Left ventricle myocardium inferior (tissue), 1 donor: Measurements from ENCODE around the gene PABPN1. TPM values are rescaled to one million over a fixed set of nuclear protein-coding genes. Genes with fewer than 3 reads are reported as not detected.

Source experiments
- DNase-seq: peaks from one replicate; pipeline ENCODE4 v3.0.0-alpha.2; 2020
- H3K27ac ChIP-seq: fragments of 200-600 bp; replicated peaks from 2 replicates; pipeline ENCODE4 v1.8.0; 2021
- H3K27me3 ChIP-seq: fragments of 200-600 bp; 2 replicates; pipeline ENCODE4 v1.8.0; 2021; ENCODE audit warnings: low read depth
- H3K36me3 ChIP-seq: fragments of 200-600 bp; 2 replicates; pipeline ENCODE4 v1.8.0; 2021
- H3K4me1 ChIP-seq: fragments of 200-600 bp; 2 replicates; pipeline ENCODE4 v1.8.0; 2021
- H3K4me3 ChIP-seq: fragments of 200-600 bp; 2 replicates; pipeline ENCODE4 v1.8.0; 2021; ENCODE audit warnings: mild to moderate bottlenecking, moderate library complexity
- H3K9me3 ChIP-seq: fragments of 200-600 bp; replicated peaks from 2 replicates; pipeline ENCODE4 v1.8.0; 2021
- intact Hi-C: fragments of 100-400 bp; cut with micrococcal nuclease; formaldehyde crosslinking; loops from one replicate; pipeline ENCODE4 v1.11.0; 2022
- total RNA-seq: library from RNA; stranded (reverse); fragmentation: NEBNext Ultra II Directional; extraction: Animal tissue kit (Norgen Biotek cat#: 25700); gene quantifications from one replicate; pipeline ENCODE4 v1.2.1, GENCODE V29; 2021
- TF ChIP-seq, protein P1 (sequence below): fragments of 200-600 bp; IDR thresholded peaks from 2 replicates; pipeline ENCODE4 v1.8.0; 2021; ENCODE audit warnings: antibody characterized with exemption, mild to moderate bottlenecking, borderline replicate concordance
- donor health status: DM: no; HTN: yes; CAD: no; lungs with severe emphysema.

PABPN1 gene
- total RNA-seq, 1 donor from 2014 or later, result 71.2 TPM

DNA sequence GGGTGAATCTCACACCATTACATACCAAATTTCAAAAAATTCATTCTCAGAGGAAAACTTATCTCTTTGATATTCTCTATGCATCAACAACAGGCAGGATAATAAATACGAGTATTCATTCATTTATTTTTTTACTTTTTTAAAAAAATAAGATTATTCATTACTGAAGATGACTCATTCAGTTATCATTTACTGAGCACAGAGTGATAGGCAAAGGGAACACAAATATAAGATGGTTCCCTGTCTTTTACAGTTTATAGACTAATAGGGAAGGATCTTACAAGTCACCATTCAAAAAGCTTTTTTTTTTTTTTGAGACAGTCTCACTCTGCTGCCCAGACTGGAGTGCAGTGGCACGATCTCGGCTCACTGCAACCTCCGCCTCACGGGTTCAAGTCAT, 5.0 kb upstream of the PABPN1 start:
- Histone ChIP-seq H3K36me3 (peaks cover under 1% of the 10 kb centered on the region), H3K27ac (no peak overlapping the region), H3K4me1 (peaks cover 6% of the 10 kb centered on the region), H3K27me3 (no peaks in the 10 kb centered on the region), H3K9me3 (no peaks in the 10 kb centered on the region), H3K4me3 (no peak overlapping the region)
- intact Hi-C loops, result no loop called here
- TF ChIP-seq, protein P1, sequence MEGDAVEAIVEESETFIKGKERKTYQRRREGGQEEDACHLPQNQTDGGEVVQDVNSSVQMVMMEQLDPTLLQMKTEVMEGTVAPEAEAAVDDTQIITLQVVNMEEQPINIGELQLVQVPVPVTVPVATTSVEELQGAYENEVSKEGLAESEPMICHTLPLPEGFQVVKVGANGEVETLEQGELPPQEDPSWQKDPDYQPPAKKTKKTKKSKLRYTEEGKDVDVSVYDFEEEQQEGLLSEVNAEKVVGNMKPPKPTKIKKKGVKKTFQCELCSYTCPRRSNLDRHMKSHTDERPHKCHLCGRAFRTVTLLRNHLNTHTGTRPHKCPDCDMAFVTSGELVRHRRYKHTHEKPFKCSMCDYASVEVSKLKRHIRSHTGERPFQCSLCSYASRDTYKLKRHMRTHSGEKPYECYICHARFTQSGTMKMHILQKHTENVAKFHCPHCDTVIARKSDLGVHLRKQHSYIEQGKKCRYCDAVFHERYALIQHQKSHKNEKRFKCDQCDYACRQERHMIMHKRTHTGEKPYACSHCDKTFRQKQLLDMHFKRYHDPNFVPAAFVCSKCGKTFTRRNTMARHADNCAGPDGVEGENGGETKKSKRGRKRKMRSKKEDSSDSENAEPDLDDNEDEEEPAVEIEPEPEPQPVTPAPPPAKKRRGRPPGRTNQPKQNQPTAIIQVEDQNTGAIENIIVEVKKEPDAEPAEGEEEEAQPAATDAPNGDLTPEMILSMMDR, result no peak
- DNase-seq, result no peak

DNA sequence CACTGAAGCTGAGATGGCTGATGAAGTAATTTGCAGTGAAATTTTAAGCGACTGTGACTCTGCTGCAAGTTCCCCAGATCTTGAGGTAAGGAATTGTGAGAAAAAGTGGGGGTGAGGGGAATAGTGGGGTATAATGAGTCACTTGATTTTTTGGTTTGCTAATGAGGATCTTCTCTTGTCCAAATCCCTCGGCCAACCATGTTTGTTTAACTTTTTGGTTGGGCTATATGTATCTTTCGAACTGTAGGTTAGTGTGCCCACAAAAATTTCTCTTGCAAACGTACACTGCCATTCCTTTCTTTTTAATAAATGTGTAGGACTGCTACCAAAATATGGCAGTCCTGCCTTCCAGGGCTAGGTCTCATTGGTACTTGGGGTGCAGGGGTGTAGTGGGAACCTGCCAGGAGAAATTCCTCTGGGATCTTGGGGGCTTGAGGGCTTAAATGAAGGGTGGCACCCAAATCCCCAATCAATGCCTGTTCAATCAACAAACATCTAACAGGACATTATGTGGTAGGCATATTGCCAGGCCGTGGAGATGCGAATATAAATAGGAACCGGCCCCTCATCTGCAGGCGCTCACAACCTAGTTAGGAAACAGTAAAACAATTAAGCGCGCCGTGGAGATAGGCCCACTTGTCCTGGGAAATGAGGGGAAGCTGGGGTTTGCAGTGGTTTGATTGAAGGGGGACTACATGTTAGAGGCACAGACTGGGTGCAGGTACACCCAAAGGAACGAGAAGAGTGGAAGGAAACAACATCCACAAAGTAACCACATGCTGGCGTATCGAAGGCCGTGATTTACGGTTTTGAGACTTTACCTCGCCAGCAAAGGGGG, 1.3 kb upstream of the PABPN1 start:
- peaks cover 36% of the 10 kb centered on the region for H3K4me1 ChIP-seq
- peaks cover 22% of the 10 kb centered on the region for H3K36me3 ChIP-seq
- H3K9me3 ChIP-seq, result no peaks in the 10 kb centered on the region
- H3K4me3 ChIP-seq, result peak overlapping the region; percentile 97
- intact Hi-C loops, result no loop called here
- peak overlapping the region; percentile 98 for H3K27ac ChIP-seq
- no peaks in the 10 kb centered on the region for H3K27me3 ChIP-seq
- DNase-seq, result no peak
- TF ChIP-seq, protein P1, result no peak

DNA sequence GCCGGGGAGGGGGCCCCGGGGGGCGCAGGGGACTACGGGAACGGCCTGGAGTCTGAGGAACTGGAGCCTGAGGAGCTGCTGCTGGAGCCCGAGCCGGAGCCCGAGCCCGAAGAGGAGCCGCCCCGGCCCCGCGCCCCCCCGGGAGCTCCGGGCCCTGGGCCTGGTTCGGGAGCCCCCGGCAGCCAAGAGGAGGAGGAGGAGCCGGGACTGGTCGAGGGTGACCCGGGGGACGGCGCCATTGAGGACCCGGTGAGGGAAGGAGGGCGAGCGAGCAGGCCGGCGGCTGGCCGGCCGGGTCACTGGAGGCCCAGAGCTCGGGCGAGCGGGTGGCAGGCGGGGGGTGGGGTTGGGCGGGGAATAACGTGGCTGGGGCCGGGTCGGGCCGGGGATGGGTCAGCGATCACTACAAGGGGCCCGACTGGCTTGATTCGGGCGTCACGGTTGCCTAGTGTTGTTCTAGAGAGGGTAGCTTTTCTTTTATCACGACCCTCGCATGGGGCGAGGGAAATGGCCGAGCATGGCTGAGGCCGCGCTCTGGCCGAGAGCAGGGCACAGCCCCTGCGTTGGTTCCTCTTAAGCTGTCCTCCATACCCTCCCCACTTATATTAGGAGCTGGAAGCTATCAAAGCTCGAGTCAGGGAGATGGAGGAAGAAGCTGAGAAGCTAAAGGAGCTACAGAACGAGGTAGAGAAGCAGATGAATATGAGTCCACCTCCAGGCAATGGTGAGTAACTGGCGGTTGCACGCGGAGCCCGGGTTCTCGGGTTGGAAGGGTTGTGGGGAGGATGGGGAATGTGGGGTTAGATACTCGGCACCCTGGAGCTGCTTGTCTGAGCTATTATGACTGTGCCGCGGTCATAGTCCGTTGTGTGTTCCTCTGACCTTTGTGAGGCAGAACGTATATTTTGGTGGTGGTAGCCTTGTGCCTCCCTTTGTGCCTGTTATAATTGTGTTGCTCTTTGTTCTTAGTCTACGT, 603 bp downstream of the PABPN1 start:
- H3K9me3 ChIP-seq, result no peaks in the 10 kb centered on the region
- DNase-seq, result peak; percentile 48
- H3K4me3 ChIP-seq, result peak overlapping the region; percentile 97
- TF ChIP-seq, protein P1, result no peak
- peak overlapping the region; percentile 98 for H3K27ac ChIP-seq
- H3K36me3 ChIP-seq, result peaks cover 28% of the 10 kb centered on the region
- no peaks in the 10 kb centered on the region for H3K27me3 ChIP-seq
- H3K4me1 ChIP-seq, result peaks cover 36% of the 10 kb centered on the region
- intact Hi-C loops, result no loop called here

DNA sequence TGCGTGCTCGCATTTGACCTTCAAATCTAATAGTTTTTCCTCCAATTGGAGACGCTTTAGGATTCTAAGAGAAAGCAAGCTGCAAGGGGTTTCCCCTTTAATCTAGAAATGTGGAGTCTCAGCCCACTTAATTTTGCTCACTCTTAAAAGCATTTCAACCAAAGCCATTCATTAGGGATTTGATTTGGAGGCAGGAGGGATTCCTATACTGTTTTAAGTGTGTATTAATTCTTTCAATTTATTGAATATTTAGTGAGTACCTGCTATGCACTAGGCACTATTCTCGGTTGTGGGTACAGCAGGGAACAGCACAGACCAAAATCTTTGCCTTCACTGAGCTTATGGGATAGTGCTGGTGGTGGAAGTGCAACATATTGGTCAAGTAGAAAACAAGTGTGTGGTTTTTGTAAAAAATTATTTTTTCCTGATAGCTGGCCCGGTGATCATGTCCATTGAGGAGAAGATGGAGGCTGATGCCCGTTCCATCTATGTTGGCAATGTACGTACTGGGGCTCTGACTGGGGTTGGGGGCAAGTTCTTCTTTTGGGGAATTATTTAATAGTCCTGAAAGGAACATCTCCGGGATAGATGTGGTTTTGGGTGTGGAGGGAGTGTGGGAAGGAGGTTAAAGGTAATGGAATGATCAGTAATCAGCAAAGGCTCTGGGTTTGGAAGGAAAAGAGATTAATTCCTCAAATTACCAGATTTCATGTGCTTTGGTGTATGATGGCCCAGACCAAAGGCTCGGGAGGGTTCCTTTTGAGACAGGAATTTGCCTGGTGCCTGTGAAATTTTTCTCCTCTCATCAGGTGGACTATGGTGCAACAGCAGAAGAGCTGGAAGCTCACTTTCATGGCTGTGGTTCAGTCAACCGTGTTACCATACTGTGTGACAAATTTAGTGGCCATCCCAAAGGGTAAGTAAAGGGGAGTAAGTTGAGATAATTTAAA, 1.6 kb downstream of the PABPN1 start:
- H3K4me1 ChIP-seq, result peaks cover 36% of the 10 kb centered on the region
- H3K9me3 ChIP-seq, result no peaks in the 10 kb centered on the region
- intact Hi-C loops, result no loop called here
- H3K27ac ChIP-seq, result peak overlapping the region; percentile 98
- no peaks in the 10 kb centered on the region for H3K27me3 ChIP-seq
- no peak for DNase-seq
- TF ChIP-seq, protein P1, result no peak
- peak overlapping the region; percentile 97 for H3K4me3 ChIP-seq
- H3K36me3 ChIP-seq, result peaks cover 28% of the 10 kb centered on the region
